OCI-M1 (cell line): ENCODE data around the gene HOXA4.

ENCODE experiments used
- DNase-seq: peaks from one replicate; lab custom pipeline; 2025; lab: John Stamatoyannopoulos, UW

HOXA4 gene

GRCh38 chr7:27105301-27106031 is 25.1 kb downstream of the HOXA4 start:
- DNase-seq: no peak

GRCh38 chr7:27104341-27105058 is 26.1 kb downstream of the HOXA4 start:
- no peak for DNase-seq

GRCh38 chr7:27103489-27104226 is 26.9 kb downstream of the HOXA4 start:
- no peak for DNase-seq

- no peak for DNase-seq
These were observed 27.7 kb downstream of the HOXA4 start, which contains the start of gene HOXA2 for GRCh38 chr7:27102581-27103442. Gene HOXA2, minus strand, starts transcription at chr7:27102683. Its CDS starts 183 bp downstream, at chr7:27102500.

GRCh38 chr7:27101957-27102580 is 28.5 kb downstream of the HOXA4 start:
- no peak for DNase-seq

- DNase-seq: no peak
These were observed 29.2 kb downstream of the HOXA4 start for GRCh38 chr7:27101171-27101956.

GRCh38 chr7:27100694-27101170 is 29.8 kb downstream of the HOXA4 start:
- no peak for DNase-seq

GRCh38 chr7:27099453-27100370 is 30.8 kb downstream of the HOXA4 start:
- DNase-seq: no peak

GRCh38 chr7:27098578-27099451 is 31.7 kb downstream of the HOXA4 start:
- DNase-seq: no peak

- no peak for DNase-seq
These were observed 32.6 kb downstream of the HOXA4 start for GRCh38 chr7:27097686-27098577.

- peak; percentile 34 for DNase-seq
These were observed 33.6 kb downstream of the HOXA4 start for GRCh38 chr7:27096768-27097514.

GRCh38 chr7:27095897-27096767 is 34.4 kb downstream of the HOXA4 start, which contains the start of gene HOXA1:
Gene HOXA1, minus strand, starts transcription at chr7:27096000. Its CDS starts 88 bp downstream, at chr7:27095912.
- DNase-seq: peak; percentile 89

GRCh38 chr7:27095050-27095896 is 35.3 kb downstream of the HOXA4 start:
- DNase-seq: peak; percentile 34

- DNase-seq: no peak
These were observed 36.1 kb downstream of the HOXA4 start for GRCh38 chr7:27094304-27095049.
